OCI-LY1 (cell line): ENCODE results near the gene TNFRSF1A.

ENCODE experiments used
- EZH2 ChIP-seq: fragments of 200-600 bp; sonication (generic), shearing (Covaris generic); IDR thresholded peaks from 2 replicates; pipeline ENCODE4 v1.8.0; 2017; ENCODE audit warnings: borderline replicate concordance, mixed run types, mild to moderate bottlenecking, antibody characterized with exemption, low read length, moderate library complexity, mixed read lengths
- TF ChIP-seq, protein P1 (sequence below): fragments of 200-600 bp; sonication (generic), shearing (Covaris generic); IDR thresholded peaks from 2 replicates; pipeline ENCODE4 v1.5.1; 2017; ENCODE audit warnings: mild to moderate bottlenecking, antibody characterized with exemption, low read length, moderate library complexity, mixed read lengths

DNA sequence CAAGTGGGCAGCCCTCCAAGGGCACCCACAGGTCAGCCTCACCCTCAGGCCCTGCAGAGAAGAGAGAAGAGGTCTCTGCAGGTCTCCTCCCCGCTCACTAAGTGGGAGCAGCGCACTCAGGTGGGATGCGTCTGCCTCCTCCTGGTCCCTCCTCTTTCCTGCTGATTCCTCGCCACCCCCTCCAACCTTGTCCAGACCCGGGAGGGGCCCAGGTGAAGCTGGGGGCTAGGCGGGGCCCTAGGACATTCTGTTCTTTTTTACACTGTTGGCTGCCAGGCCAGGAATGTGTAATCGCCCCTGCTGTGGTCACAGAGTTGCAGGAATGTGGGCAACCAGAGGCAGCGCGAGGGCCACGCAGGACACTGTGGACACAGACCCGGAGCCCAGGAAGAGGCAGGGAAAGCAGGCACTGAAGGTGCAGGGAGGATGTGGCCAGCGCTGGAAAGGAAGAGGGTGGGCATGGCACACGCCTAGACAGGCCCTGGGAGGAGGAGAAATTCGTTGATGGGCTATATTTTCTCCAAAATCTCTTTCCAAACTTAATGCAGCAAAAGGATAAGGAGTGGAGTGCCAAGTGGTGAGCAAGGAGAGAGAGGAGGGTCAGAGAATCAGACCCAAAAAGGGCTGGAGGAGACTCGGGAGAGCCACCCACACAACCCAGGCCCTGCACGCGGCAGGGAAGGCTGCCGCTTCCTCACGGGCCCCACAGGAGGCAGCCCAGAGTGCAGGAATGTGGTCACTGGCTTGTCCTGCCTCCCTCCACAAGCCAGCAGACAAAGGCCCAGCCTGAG lies 34.4 kb upstream of the TNFRSF1A start:
- TF ChIP-seq, protein P1, sequence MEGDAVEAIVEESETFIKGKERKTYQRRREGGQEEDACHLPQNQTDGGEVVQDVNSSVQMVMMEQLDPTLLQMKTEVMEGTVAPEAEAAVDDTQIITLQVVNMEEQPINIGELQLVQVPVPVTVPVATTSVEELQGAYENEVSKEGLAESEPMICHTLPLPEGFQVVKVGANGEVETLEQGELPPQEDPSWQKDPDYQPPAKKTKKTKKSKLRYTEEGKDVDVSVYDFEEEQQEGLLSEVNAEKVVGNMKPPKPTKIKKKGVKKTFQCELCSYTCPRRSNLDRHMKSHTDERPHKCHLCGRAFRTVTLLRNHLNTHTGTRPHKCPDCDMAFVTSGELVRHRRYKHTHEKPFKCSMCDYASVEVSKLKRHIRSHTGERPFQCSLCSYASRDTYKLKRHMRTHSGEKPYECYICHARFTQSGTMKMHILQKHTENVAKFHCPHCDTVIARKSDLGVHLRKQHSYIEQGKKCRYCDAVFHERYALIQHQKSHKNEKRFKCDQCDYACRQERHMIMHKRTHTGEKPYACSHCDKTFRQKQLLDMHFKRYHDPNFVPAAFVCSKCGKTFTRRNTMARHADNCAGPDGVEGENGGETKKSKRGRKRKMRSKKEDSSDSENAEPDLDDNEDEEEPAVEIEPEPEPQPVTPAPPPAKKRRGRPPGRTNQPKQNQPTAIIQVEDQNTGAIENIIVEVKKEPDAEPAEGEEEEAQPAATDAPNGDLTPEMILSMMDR, result no peak
- TF ChIP-seq EZH2, result no peak
